GM18505 (cell line): ENCODE results near the gene ACVR1B.

Experiments used
- ATAC-seq: cut with Tn5 transposase; IDR thresholded peaks from one replicate; pipeline ENCODE4 v1.9.1; 2021; ENCODE audit not compliant: unreplicated experiment
- POLR2A ChIP-seq: IDR thresholded peaks from 4 replicates; pipeline ENCODE4 v1.6.1; 2011; ENCODE audit warnings: borderline replicate concordance; ENCODE audit not compliant: insufficient read depth, insufficient read length; ENCODE audit errors: extremely low read depth

Gene ACVR1B

DNA sequence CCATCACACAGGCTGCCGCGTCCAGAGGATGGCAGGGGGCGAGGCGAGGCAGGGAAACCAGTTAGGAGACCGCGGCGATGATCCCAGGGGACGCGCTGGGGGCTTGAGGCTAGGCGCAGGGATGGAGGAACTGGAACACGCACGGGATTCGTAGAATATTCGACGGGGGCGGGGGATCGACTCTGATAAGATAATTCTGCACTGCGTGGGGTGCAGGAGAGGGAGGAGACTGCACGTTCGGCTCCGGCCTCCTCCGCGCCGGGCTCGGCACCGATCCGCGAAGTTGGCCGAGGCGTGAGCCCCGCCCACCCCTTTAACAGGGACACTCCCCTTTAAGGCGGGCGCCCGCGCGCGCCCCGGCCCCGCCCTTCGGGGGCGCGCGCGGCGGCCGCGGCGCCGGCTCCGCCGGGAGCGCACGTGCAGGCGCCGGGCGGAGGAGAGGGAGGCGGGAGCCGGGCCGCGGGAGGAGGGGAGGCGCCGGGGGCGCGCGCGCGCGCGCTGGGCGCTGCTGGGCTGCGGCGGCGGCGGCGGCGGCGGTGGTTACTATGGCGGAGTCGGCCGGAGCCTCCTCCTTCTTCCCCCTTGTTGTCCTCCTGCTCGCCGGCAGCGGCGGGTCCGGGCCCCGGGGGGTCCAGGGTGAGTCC lies at the start of gene ACVR1B:
TSS of gene ACVR1B (plus strand) at position 501 of the 644 bp plus-strand sequence. CDS start at position 546, 45 bp downstream.
- peak; percentile 91 for ATAC-seq
- no peak for TF ChIP-seq POLR2A

DNA sequence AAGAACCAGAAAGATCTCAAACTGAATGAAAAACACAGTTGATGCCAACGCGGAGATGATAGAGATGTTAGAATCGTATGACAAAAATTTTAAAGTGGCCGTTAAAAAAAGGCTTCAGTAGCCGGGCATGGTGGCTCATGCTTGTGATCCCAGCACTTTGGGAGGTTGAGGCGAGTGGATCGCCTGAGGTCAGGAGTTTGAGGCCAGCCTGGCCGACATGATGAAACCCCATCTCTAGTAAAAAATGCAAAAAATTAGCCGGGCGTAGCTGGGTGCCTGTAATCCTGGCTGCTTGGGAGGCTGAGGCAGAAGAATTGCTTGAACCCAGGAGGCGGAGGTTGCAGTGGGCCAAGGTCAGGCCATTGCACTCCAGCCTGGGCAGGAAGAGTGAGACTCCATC lies 49.6 kb upstream of the ACVR1B start:
- ATAC-seq: no peak

DNA sequence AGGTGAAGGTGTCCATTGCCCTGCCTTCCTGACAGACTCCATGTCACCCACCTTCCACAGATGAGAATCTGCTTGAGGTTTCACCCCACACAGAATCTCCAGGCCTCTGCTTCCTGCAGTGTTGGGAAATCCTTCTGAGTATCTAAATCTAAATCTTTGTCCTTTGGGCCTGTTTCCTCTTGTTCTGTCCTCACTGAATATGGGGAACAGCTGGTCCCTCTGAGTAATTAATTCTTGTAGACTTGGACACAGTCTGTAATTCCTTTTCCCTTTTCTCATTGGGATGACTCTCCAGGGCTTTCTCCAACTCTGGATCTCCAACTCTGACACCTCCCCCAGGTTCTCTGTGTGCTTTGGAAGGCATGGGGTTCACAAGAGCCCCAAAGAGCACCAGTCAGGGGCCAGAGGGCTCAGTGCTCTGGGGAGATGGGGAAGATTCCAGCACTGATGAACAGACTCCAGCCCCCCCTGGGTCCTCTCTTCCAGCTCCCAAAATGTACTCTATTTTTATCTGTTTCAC lies 46.5 kb upstream of the ACVR1B start:
- ATAC-seq: no peak
- no peak for TF ChIP-seq POLR2A

More for the DNA sequence above, 49.6 kb upstream of the ACVR1B start:
- no peak for TF ChIP-seq POLR2A

DNA sequence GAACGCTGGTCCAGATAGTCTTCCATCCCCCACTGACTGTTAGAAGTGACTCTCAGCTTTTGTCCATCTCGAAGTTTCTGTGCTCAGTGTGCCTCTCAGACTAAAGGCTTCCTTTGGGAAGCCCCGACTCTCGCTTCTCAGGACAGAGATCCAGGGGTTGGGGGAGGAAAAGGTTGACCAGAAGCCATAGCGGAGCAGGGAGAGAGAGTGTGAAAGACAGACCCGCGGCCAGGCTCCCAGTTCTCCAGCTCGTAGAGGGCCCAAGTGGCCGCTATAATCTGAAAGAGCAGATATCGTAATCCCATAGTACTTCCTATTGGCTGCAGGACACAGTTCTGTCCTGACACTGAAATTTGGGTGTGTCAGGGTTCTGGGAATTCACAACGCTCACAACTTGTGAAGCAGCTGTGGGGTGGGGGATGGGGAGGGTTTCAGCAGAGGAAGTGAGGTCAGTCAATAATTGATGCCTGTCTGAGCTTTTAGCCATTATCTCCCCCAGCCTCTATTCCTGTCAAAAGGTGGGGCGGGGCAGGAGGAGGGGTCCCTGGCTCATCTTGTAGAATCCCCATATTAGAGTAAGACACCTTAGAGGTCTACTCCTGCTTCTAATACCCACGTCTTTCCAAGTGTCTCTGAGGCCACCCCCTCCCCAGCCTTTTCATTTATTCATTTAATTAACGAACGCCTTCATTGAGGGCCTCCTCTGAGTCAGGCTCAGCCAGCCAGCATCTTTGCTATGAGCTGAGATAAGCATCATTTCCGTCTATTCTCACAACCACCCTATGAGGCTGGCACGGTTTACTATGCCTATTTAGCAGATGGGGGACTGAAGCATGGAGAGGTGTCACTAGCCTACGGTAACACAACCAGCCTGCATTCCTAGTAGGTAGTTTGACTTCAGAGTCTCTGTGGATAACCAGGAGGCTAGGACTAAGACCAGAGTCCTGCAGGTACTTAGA lies 45.7 kb upstream of the ACVR1B start:
- no peak for ATAC-seq
- no peak for TF ChIP-seq POLR2A

DNA sequence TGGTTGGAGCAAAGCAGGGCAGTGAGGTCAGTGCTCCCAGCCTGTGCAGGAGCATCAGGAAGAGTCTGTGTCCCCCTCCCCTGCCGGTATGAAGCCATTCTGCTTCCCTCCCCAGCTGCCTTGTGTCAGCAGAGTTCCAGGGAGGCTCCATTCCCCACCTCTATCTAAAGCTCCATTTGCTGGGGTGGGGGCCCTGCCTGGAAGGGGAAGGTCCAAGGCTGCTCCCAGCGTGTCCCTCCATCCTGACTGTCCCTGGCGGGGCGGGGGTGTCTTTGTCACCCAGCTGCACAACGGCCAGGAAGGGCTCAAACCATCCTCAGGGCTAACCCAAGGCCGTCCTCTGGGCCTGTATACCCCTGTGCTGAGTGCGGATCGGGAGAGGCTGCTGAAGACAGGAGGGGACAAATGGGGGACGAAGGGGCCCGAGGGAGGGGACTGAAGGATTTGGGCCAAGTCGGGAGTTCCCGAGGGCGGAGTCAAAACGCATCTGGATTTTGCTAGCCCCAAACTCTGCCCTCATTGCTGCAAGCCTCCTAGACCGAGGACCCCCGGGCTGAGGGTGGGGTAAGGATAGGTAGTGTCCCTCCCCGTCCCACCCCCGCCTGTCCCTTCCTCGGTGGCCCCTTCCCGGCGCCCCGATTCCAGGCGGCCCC lies 44.9 kb upstream of the ACVR1B start:
- no peak for TF ChIP-seq POLR2A
- ATAC-seq: no peak

DNA sequence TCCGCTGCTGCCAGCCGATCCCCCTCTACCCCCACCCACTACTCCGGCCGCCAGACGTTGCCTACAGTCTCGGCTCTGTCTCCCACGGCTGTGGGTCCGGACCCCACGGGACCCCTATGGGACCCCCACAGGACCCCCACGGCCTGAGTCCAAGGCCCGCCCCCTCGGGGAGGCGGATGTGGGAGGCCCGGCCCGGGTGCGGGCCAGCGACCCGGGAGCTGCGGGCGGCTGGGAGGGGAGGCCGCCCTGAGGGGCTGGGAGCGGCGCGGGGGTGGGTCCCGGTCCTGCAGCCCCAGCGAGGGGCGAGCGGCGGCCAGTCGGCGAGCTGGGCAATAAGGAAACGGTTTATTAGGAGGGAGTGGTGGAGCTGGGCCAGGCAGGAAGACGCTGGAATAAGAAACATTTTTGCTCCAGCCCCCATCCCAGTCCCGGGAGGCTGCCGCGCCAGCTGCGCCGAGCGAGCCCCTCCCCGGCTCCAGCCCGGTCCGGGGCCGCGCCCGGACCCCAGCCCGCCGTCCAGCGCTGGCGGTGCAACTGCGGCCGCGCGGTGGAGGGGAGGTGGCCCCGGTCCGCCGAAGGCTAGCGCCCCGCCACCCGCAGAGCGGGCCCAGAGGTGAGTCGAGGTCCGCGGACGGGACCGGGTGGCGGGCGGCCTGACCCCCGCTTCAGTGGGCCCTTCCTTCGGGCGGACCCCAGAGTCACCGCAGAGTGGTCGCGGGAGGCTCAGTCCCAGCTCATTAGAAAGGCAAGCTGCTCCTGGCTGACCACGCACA lies 44.2 kb upstream of the ACVR1B start, which contains the start of gene ACVRL1:
TSS of gene ACVRL1 (plus strand) at position 422 of the 773 bp plus-strand sequence. CDS start 4,971 bp downstream, outside the sequence.
- no peak for TF ChIP-seq POLR2A
- ATAC-seq: no peak

DNA sequence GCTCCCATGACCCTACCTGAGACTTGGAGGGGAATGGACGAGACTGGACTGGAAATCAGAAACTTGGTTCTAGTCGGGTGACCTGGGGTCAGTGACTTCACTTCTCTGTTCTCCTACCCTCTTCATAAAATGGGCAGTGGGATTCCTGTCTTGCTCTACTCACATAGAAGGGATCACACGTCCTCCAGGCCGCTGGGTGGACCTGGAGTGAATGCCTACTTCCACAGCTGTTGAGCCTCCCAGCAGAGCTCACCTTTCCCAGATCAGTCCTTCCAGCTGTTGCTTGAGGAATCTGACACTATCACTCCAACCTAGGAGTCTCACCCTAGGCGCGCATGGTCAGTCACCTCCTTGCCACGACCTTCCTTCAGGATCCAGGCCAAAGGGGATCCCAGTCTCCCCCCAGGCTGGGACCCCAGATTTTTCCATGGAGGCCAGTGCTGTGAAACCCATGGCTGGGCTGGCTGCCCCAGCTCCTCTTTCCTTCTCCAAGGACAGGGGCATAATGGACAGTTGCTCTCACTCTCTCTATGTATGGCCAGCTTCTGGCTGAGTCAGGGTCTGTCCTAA lies 43.6 kb upstream of the ACVR1B start:
- no peak for TF ChIP-seq POLR2A
- ATAC-seq: no peak

DNA sequence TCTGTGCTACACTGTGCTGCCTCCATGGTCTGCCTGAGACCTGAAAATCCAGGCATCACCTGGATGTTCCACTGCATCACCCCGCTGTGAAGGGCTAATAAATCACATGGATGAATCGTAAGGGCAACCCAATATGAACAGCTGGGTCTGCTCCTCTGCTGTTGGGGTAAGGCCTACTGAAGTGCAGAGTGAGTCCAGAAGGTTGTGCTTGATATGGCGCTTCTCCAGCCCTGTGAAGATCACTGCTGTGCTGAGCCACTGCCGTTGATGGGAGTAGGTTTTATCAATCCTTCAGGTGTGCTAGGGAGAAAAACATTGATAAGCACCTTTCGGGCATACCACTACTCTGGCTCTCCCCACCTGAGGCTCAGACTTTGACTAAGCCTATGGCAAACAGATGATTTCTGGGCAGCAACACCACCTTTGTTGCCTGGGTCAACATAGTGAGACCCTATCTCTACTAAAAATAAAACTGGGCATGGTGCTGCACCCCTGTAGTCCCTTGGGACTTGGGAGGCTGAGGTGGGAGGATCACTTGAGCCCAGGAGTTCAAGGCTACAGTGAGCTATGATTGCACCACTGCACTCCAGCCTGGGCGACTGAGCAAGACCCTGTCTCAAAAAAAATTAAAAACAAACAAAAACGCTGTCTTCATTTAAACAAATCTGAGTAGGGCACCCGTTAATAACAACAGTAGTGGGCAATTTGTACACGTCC lies 42.5 kb upstream of the ACVR1B start:
- no peak for TF ChIP-seq POLR2A
- ATAC-seq: no peak

DNA sequence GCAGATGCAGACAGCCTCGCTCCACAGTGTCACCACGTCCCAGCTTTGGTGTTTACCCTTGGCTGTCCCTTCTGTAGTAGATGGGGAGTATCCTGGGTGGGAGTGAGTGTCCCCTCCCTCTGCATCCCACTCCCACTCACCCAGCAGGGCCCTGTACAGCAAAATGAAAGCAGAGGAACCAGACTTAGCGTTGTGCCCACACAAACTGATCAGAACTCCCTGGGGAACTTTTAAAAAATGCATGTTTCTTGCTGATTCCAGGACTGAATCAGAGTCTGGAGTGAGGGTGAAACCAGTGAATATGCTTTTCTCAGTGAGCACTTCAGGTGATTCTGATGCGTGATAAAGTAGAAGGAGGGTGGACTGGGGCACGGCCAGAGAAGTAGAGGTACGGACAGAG lies 41.3 kb upstream of the ACVR1B start:
- no peak for ATAC-seq
- TF ChIP-seq POLR2A: no peak

DNA sequence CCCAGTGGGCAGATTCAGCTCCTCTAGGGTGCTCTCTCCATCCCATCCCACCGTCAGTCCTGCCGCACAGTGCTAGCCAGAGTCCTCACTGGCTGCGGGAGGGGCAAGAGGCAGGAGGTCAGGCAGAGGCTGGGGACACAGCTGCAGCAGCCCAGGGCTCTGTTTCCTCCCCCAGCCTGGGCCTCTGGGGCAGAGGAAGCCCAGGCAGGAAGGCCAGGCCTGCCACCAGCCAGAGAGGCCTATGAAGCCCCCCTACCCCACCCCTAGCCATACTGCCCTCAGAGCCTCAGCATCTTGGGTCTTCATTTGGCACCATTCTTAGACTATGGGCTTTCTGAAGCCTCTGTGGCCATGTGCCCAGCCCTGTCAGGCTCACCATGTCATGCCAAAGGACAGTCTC lies 40.8 kb upstream of the ACVR1B start:
- no peak for TF ChIP-seq POLR2A
- no peak for ATAC-seq

DNA sequence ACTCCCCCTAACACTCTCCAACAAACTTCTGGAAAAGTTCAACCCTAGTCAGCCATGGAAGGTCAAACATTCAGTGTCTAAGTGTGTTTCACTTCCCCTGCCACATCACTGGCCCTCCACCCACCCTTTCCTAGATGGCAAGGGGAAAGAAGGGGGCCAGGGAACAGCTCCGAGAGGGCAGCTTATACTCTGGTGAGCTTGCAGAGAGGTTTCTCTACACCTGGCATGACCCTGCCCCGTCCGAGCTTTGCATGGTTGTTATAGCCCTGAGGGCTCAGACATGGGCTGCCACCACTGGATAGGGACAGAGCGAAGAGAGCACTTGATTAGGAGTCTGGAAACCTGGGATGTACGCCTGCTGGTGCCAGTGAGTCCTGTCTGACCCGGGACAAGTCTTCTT lies 40.2 kb upstream of the ACVR1B start:
- no peak for ATAC-seq
- TF ChIP-seq POLR2A: no peak
